ENCODE data around the gene DRICH1.
A peak's percentile ranks its signal among the peaks of the same experiment; 100 is the strongest.
"Not testable (repeated sequence)": the region's sequence is repeated elsewhere in the genome, so short reads cannot be mapped to it uniquely, and the experiment has no call there.

DRICH1 gene

DNA sequence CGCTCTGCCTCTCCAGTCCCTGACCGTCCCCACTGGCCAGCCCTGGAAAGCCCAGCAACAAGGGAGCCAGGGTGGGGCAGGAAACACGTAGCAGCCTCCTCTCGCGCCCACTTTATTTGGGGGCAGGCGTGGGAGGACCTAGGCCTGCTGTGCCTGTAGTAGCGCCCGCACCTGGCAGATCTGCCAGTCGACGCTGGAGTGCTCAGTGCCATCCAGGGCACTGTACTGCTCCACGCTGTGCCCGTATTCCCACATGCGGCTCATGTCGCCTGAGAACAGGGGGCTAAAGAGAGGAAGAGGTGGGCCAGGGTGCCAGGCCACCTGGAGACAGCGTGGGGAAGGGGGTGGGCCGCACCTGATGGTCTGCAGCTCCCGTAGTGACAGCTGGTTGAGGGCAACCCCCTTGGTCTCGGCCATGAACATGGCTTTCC lies 17.0 kb upstream of the DRICH1 start:
- no peak for DNase-seq (ENCODE audit: low read depth in 2 of 2)

GRCh38 chr22:23646526-23646925 lies 14.4 kb upstream of the DRICH1 start:
- DNase-seq (ENCODE audit: low read depth in 2 of 2), result not testable (repeated sequence)

DNA sequence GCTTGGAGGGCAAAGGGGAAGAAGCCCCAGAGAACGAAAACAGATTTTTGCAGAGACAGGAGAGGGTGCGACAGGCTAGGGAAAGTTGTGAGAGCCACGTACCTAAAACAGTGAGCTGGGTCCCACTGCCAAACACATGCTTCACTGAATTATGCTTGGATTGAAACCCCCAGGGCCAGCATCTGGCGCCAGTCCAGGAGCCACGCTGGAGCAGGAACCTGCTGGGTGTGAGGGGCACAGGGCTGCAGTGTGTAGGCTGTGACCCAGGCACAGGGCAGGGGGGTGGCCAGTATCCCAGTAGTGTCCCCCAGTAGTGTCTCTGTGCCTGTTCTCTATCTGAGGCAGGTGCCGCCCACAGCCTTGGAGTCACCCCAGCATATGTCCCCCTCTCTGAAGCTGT lies 8.1 kb upstream of the DRICH1 start:
- not testable (repeated sequence) for DNase-seq (ENCODE audit: low read depth in 2 of 2)

DNA sequence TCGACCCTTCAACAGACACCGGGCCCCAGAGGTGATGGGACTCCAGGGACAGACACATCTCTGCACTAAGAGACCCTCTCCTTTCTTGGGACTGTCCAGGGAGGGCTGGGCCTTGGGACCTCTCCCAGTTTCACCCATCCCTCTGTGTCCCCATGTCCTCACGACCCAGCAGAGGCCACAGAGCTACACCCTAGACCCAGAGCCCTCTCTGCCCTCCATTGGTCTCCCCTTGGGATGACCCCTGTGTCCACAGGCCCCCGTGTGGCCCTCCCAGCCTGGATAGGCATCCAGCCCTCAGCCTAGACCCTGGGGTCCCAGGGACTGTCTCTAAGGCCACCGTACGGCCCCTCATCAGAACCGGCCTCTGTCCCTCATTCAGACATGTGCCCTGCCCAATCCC lies 7.5 kb upstream of the DRICH1 start:
- no peak for DNase-seq (ENCODE audit: low read depth in 2 of 2)

- DNase-seq (ENCODE audit: low read depth in 2 of 2), result no peak
These were observed 6.5 kb upstream of the DRICH1 start for GRCh38 chr22:23638611-23639010.

DNA sequence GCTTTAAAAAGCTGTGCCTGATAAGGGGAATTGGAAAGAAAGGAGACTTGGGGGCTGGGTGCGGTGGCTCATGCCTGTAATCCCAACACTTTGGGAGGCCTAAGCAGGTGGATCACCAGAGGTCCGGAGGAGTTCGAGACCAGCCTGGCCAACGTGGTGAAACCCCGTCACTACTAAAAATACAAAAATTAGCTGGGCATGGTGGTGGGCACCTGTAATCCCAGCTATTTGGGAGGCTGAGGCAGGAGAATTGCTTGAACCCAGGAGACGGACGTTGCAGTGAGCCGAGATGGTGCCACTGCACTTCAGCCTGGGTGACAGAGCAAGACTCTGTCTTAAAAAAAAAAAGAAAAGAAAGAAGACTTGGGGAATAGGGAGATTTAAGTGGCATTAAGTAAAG lies 3.2 kb upstream of the DRICH1 start:
- not testable (repeated sequence) for DNase-seq (ENCODE audit: low read depth in 2 of 2)

GRCh38 chr22:23628056-23628743 lies 3.9 kb downstream of the DRICH1 start:
- DNase-seq (ENCODE audit: low read depth in 2 of 2), result not testable (repeated sequence)

GRCh38 chr22:23627401-23628055 lies 4.6 kb downstream of the DRICH1 start:
- DNase-seq (ENCODE audit: low read depth in 2 of 2), result peak; percentile 20 to 45

DNA sequence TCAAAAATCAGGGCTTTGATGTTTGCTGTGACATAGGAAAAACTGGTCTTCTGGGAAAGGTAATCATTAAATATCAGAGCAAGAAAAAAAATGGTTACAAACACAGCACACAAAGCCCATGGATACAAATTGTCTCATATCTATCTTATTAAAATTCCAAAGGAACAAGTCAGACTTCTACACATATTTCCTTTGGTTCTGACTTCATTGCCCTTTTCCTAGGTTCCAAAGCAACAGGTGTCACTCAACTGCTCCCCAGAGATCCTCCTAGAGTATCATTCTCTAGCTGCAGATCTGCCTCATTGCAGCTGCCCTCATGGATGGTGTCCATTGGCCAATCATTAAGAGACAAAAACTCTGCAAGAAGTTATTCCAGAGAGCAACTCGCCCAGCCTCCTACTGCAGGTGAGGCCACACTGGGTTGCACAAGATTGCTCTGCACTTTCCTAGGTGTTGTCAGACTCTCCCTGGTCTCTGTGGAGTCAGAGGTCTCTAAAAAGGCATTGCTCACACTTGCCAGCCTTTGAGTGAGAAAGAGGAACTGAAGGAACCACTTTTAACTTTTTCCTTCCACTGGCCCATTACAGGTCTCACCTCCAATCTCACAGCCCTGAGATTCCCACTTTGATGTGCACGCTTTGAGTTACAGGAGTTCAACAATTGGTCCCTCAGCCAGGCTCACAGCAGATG lies 5.7 kb downstream of the DRICH1 start:
- DNase-seq (ENCODE audit: low read depth in 2 of 2), result no peak

DNA sequence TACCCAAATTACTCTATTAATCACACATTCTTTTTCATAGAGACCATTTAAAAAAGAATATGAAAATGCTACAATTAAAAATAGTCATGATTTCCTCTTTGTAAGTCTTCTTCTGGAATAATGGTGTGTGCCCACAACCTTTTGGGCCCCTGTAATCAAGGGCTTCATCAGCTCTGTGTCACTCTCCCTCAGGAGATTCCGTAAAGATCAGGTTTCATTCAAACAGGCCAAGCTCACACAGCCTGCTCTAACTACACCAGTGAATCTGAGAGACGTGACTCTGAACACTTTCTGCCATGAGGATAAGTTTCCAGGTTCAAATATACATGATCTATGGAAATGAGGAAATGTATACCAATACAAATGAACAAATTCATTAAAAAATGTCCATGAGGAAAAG lies 9.5 kb downstream of the DRICH1 start:
- no peak for DNase-seq (ENCODE audit: low read depth in 2 of 2)

DNA sequence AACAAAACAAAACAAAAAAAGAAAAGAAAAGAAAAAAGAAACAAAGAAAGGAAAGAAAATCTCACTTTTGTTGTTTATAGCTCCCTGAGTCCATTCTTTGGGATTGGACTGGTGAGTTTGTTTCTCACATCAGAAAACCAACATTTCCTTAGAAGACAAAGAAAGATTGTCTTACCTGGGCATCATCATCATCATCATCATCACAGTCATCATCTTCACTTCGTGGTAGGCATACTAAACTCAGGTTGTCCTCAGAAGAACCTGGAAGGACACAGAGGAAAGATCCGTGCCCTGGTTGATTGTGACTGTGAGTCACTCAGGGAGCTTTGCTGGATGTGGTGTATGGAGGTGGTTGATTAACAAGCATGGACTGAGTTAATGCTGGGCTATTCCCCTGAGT lies 10.2 kb downstream of the DRICH1 start:
- not testable (repeated sequence) for DNase-seq (ENCODE audit: low read depth in 2 of 2)

GRCh38 chr22:23621082-23621780 lies 10.9 kb downstream of the DRICH1 start:
- DNase-seq (ENCODE audit: low read depth in 2 of 2), result no peak

- no peak for DNase-seq (ENCODE audit: low read depth in 2 of 2)
These were observed 18.7 kb downstream of the DRICH1 start for GRCh38 chr22:23613193-23613972.

DNA sequence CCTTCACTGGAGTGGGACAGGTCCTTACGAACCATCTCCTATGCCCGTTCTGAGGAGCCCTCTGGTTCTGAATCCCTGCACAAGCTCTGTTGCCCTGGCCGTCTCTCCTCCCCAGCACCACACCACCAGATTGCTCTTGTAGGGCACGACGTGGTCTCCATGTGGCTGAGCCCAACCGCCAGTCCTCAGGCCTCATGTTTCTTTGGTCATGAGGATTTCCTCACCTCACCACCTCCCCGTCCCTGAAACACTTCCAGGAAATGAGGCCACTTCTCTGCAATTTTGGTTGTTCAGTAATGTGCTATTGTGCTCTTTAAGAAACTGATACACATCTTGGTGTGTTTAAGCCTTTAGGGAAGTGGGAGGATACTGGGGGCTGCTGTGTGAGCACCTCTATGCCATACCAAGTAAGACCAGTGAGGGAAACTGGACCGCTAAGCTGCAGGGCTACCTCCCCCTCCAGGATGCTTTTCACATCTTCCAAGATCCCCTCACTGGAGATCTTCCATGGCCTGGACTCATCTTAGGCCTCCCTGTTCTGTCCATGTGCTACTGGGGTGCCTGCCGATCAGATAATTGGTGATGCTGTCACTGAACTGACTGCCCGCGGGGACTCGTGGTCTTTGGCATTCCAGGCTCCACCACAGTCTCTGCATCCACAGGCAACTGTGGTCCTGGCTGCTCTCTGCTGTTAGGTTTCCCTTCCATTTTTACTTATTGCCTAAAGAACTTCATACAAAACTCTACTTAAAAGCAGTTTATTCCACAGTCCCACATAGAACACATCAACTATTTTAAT lies 21.9 kb downstream of the DRICH1 start:
- DNase-seq (ENCODE audit: low read depth in 2 of 2), result no peak

DNA sequence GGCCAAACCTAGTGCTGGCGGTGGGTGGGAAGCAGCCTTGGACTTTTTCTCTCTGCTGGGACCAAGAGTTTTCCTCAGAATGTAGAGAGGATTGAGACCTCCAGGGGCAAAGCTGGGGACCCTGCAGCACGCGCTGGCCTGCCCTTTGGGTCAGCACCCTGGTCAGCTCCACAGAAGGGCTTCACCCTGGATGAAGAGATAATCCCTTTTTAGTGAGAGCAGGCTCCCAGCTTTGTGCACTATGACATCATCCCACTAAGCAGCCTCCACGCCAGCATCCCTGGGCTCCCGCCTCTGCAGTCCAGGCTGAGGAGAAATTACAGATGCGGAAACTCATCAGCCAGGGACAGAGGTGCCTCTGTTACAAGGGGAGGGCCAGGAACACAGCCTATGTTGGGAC lies 23.5 kb downstream of the DRICH1 start:
- DNase-seq (ENCODE audit: low read depth in 2 of 2), result no peak

GRCh38 chr22:23606204-23607131 lies 25.7 kb downstream of the DRICH1 start:
- no peak for DNase-seq (ENCODE audit: low read depth in 2 of 2)

DNA sequence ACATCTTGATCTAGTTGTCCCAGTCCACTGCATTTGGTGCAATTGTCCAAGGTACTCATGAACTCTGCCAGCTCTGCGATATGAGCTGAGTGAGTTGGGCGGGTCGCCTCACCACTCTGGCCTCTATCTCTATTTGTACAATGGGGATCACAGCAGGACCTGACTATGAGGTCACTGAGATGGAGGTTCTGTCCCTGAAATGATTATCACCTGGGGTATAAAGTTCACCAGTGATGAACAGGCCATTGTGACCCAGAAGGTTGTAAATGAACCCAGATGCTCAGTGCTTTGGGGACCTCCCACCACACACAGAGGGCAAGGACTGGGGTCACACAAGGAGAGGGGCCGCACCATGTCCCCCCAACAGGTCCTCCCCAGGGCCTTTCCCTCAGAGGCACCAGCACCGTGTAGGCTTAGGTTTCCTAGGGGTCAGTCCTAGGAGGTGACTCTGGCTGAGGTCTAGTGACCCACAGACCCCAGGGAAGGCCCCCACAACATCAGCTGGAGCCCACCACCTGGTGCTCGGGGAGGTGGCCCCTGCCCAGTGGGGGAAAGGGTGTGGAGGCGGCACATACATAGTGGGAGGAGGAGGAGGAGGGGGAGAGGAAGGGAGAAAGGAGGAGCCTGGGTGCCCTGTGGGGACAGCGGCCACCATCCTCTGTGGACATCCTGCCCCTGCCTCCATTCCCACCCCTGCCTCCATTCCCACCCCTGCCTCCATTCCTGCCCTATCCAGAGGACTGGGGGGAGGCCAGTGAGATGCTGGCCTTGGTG lies 27.0 kb downstream of the DRICH1 start:
- DNase-seq (ENCODE audit: low read depth in 2 of 2), result no peak

DNA sequence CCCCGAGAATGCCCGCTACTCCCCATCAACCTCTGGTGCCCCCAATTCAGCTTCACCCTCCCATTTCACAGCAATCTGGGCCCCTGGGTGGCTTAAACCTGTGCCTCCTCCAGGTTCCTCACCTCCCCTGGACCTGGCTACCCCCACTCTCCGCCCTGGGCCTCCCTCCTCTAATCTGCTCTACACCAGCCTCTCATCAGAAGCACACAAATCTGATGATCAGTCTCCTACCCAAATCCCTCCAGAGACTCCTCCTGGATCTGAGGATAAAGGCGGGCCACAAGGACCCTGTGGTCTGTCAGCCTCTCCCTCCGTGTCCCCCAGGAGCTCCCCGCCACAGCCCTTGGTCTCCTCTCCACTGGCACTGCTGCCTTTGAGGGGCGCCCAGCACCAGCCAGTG lies 28.9 kb downstream of the DRICH1 start:
- no peak for DNase-seq (ENCODE audit: low read depth in 2 of 2)
